SK-N-SH (cell line): ENCODE measurements around the gene CAPN10. TPM values are rescaled to one million over a fixed set of nuclear protein-coding genes. Genes with fewer than 3 reads are reported as not detected.

Source experiments
- CTCF ChIA-PET: fragments of 300-600, 350-600 bp; formaldehyde crosslinking; extraction: SDS; loops from one replicate; lab custom pipeline; 2021; lab: Yijun Ruan, JAX
- POLR2A ChIA-PET: fragments of 350-600 bp; sonication (Branson Sonifier 250); formaldehyde crosslinking; extraction: SDS; loops from one replicate; lab custom pipeline; 2020; ENCODE audit warnings: antibody characterized with exemption, inconsistent platforms; lab: Yijun Ruan, JAX
- DNase-seq: peaks from one replicate; pipeline ENCODE4 v3.0.0; 2012
- H2AFZ ChIP-seq: fragments of 200-600 bp; sonication (generic); 2 replicates; pipeline ENCODE4 v1.8.1; 2016; ENCODE audit warnings: antibody characterized with exemption, mild to moderate bottlenecking, low read depth
- H3F3A ChIP-seq: fragments of 200-600 bp; sonication (generic); replicated peaks from 2 replicates; pipeline ENCODE3; 2016; ENCODE audit warnings: antibody characterized with exemption, mild to moderate bottlenecking; ENCODE audit not compliant: insufficient read depth
- H3K27ac ChIP-seq, 2 experiments: fragments of 200-500 bp in 1 of 2; fragments of 200-600 bp in 1 of 2; sonication (Bioruptor generic) in 1 of 2; sonication (generic), shearing (Covaris generic) in 1 of 2; 2 replicates each; pipeline versions ENCODE4 v1.5.1 to v1.6.1; 2014 to 2016; ENCODE audit warnings: low read depth in 2 of 2, inconsistent platforms in 1 of 2, low read length in 1 of 2, mild to moderate bottlenecking in 1 of 2, mixed read lengths in 1 of 2
- H3K27me3 ChIP-seq: fragments of 200-600 bp; sonication (generic), shearing (Covaris generic); 2 replicates; pipeline ENCODE4 v1.6.1; 2016; ENCODE audit warnings: mixed run types; ENCODE audit not compliant: insufficient read depth
- H3K36me3 ChIP-seq, 2 experiments: fragments of 200-500 bp in 1 of 2; fragments of 200-600 bp in 1 of 2; sonication (Bioruptor generic) in 1 of 2; sonication (generic) in 1 of 2; replicated peaks in 1 of 2; 2 replicates each; pipeline versions ENCODE3 to v1.5.1; 2014 to 2016; ENCODE audit warnings: low read length in 1 of 2, mild to moderate bottlenecking in 1 of 2; ENCODE audit not compliant: insufficient read depth in 2 of 2, control insufficient read depth in 1 of 2
- H3K4me1 ChIP-seq, 2 experiments: fragments of 200-500 bp in 1 of 2; fragments of 200-600 bp in 1 of 2; sonication (Bioruptor generic) in 1 of 2; sonication (generic), shearing (Covaris generic) in 1 of 2; 2 replicates each; pipeline versions ENCODE4 v1.5.1 to v1.6.1; 2014 to 2016; ENCODE audit warnings: low read depth in 1 of 2, low read length in 1 of 2, mixed run types in 1 of 2; ENCODE audit not compliant: insufficient read depth in 2 of 2, control insufficient read depth in 1 of 2
- H3K4me2 ChIP-seq: fragments of 200-600 bp; sonication (generic), shearing (Covaris generic); 2 replicates; pipeline ENCODE4 v1.6.1; 2017; ENCODE audit warnings: mixed run types
- H3K4me3 ChIP-seq, 2 experiments: fragments of 200-500 bp in 1 of 2; fragments of 200-600 bp in 1 of 2; sonication (Bioruptor generic) in 1 of 2; sonication (generic), shearing (Covaris generic) in 1 of 2; 2 replicates each; pipeline versions ENCODE4 v1.5.1 to v1.8.1; 2014 to 2016; ENCODE audit warnings: low read depth in 2 of 2, inconsistent platforms in 1 of 2, low read length in 1 of 2, mild to moderate bottlenecking in 1 of 2, mixed read lengths in 1 of 2, moderate library complexity in 1 of 2
- H3K79me2 ChIP-seq: fragments of 200-600 bp; sonication (generic); 2 replicates; pipeline ENCODE4 v1.8.1; 2017; ENCODE audit warnings: mild to moderate bottlenecking; ENCODE audit not compliant: insufficient read depth
- H3K9ac ChIP-seq: fragments of 200-600 bp; sonication (generic); 2 replicates; pipeline ENCODE4 v1.6.1; 2017; ENCODE audit warnings: mixed run types
- H3K9me2 ChIP-seq: fragments of 200-600 bp; sonication (generic); 2 replicates; pipeline ENCODE4 v1.6.1; 2017; ENCODE audit warnings: mixed run types
- H3K9me3 ChIP-seq: fragments of 200-600 bp; sonication (generic); 2 replicates; pipeline ENCODE4 v1.6.1; 2017; ENCODE audit warnings: mixed run types, mild to moderate bottlenecking, moderate library complexity
- H4K20me1 ChIP-seq: fragments of 200-600 bp; sonication (generic); 2 replicates; pipeline ENCODE4 v1.6.1; 2017; ENCODE audit warnings: mild to moderate bottlenecking, mixed run types; ENCODE audit not compliant: insufficient read depth
- ELF1 ChIP-seq: IDR thresholded peaks from 2 replicates; pipeline ENCODE4 v1.4.0; 2012
- FOXJ3 ChIP-seq: sonication (generic); formaldehyde crosslinking; IDR thresholded peaks from 2 replicates; pipeline ENCODE4 v1.5.1; 2020; ENCODE audit warnings: mild to moderate bottlenecking, missing genetic modification reagents
- GABPA ChIP-seq: IDR thresholded peaks from 2 replicates; pipeline ENCODE4 v1.4.0; 2012; ENCODE audit warnings: low read depth, mild to moderate bottlenecking
- GATA2 ChIP-seq: sonication (generic); formaldehyde crosslinking; IDR thresholded peaks from 2 replicates; pipeline ENCODE4 v1.5.0; 2020; ENCODE audit warnings: mild to moderate bottlenecking, missing genetic modification reagents
- MEF2A ChIP-seq: IDR thresholded peaks from 2 replicates; pipeline ENCODE4 v1.4.0; 2012; ENCODE audit warnings: low read depth, borderline replicate concordance
- NFIC ChIP-seq: IDR thresholded peaks from 2 replicates; pipeline ENCODE4 v1.4.0; 2012; ENCODE audit warnings: borderline replicate concordance
- NRF1 ChIP-seq: IDR thresholded peaks from 2 replicates; pipeline ENCODE4 v1.6.1; 2012; ENCODE audit warnings: low read depth, mild to moderate bottlenecking, low read length
- PBX3 ChIP-seq: IDR thresholded peaks from 2 replicates; pipeline ENCODE4; 2012
- RCOR1 ChIP-seq: fragments of 150-350 bp; IDR thresholded peaks from 2 replicates; pipeline ENCODE4 v1.6.1; 2017; ENCODE audit warnings: antibody characterized with exemption, low read length
- RXRA ChIP-seq: IDR thresholded peaks from 2 replicates; pipeline ENCODE4 v1.4.0; 2012; ENCODE audit warnings: low read depth, mild to moderate bottlenecking, borderline replicate concordance
- SIN3A ChIP-seq: IDR thresholded peaks from 2 replicates; pipeline ENCODE4 v1.6.1; 2012; ENCODE audit warnings: low read depth, mild to moderate bottlenecking, low read length, moderate library complexity, borderline replicate concordance
- TAF1 ChIP-seq: IDR thresholded peaks from 2 replicates; pipeline ENCODE4 v1.6.1; 2012; ENCODE audit warnings: low read depth, mild to moderate bottlenecking, low read length, moderate library complexity, borderline replicate concordance
- TEAD4 ChIP-seq: IDR thresholded peaks from 2 replicates; pipeline ENCODE4 v1.4.0; 2012; ENCODE audit warnings: mild to moderate bottlenecking, borderline replicate concordance; ENCODE audit not compliant: insufficient read depth
- USF1 ChIP-seq: IDR thresholded peaks from 2 replicates; pipeline ENCODE4 v1.4.0; 2012; ENCODE audit warnings: low read depth, borderline replicate concordance
- YY1 ChIP-seq: IDR thresholded peaks from 2 replicates; pipeline ENCODE4 v1.4.0; 2012; ENCODE audit warnings: low read depth, mild to moderate bottlenecking
- ZBTB33 ChIP-seq: IDR thresholded peaks from 2 replicates; pipeline ENCODE4 v1.4.0; 2012; ENCODE audit warnings: low read depth, borderline replicate concordance
- WGBS: methylation state at CpG from one replicate; pipeline ENCODE4 v1.1.6; 2017; ENCODE audit warnings: low lambda C conversion rate; 5-methylcytosine and 5-hydroxymethylcytosine counted together
- polyA plus RNA-seq, 3 experiments: library from polyadenylated mRNA; depleted of rRNA; stranded (reverse); fragments of >200 nt; gene quantifications; 2 replicates each; pipeline ENCODE4 v1.2.3, GENCODE V29; 2012
- TF ChIP-seq, protein P1 (sequence below): fragments of 200-600 bp; sonication (generic); IDR thresholded peaks from 2 replicates; pipeline ENCODE4 v1.6.1; 2017; ENCODE audit warnings: antibody characterized with exemption, mild to moderate bottlenecking, moderate library complexity
- TF ChIP-seq, protein P2 (sequence below): fragments of 150-350 bp; IDR thresholded peaks from 2 replicates; pipeline ENCODE4 v1.6.1; 2016; ENCODE audit warnings: mild to moderate bottlenecking, low read depth, low read length
- TF ChIP-seq, protein P3 (sequence below): IDR thresholded peaks from 2 replicates; pipeline ENCODE4 v1.4.0; 2012; ENCODE audit warnings: low read depth

The CAPN10 gene
- polyA plus RNA-seq, 1 of the 3 experiments (the other 2 are of a cell fraction): 24.0 TPM

DNA sequence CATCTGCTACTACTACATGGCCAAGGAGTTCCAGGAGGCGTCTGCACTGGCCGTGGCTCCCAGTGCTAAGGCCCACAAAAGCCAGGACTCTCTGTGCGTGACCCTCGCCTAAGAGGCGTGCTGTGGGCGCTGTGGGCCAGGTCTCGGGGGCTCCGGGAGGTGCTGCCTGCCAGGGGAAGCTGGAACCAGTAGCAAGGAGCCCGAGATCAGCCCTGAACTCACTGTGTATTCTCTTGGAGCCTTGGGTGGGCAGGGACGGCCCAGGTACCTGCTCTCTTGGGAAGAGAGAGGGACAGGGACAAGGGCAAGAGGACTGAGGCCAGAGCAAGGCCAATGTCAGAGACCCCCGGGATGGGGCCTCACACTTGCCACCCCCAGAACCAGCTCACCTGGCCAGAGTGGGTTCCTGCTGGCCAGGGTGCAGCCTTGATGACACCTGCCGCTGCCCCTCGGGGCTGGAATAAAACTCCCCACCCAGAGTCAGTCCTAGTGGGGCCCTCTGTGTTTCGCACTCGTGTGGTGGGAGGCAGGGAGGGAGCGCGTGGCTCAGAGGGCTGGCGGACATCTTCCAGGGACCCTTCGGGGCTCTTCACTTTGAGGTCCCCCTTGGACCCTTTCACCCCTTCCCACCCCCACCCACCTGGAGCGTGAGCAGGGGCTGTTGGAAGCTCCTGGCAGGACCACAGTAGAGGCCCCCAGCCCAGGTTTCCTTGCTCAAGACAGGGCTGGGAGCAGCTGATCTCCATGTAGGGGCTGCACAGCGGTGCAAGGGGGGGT is 44.4 kb downstream of the CAPN10 start:
- H3F3A ChIP-seq: no peaks in the 10 kb centered on the region
- CTCF ChIA-PET: no interaction called here
- H3K79me2 ChIP-seq: no peaks in the 10 kb centered on the region
- H4K20me1 ChIP-seq: no peaks in the 10 kb centered on the region
- H3K4me1 ChIP-seq: no peaks in the 10 kb centered on the region; a peak in 1 of 4 replicates
- H2AFZ ChIP-seq: no peak overlapping the region
- no peak overlapping the region for H3K9ac ChIP-seq
- no peaks in the 10 kb centered on the region for H3K9me3 ChIP-seq
- no peak overlapping the region for H3K4me3 ChIP-seq
- H3K4me2 ChIP-seq: no peak overlapping the region
- WGBS: 47% methylated on average over 9 of the region's 21 CpGs
- H3K27me3 ChIP-seq: no peaks in the 10 kb centered on the region
- no peaks in the 10 kb centered on the region for H3K9me2 ChIP-seq
- H3K36me3 ChIP-seq: no peaks in the 10 kb centered on the region
- TF ChIP-seq ELF1: no peak
- TF ChIP-seq, protein P1, sequence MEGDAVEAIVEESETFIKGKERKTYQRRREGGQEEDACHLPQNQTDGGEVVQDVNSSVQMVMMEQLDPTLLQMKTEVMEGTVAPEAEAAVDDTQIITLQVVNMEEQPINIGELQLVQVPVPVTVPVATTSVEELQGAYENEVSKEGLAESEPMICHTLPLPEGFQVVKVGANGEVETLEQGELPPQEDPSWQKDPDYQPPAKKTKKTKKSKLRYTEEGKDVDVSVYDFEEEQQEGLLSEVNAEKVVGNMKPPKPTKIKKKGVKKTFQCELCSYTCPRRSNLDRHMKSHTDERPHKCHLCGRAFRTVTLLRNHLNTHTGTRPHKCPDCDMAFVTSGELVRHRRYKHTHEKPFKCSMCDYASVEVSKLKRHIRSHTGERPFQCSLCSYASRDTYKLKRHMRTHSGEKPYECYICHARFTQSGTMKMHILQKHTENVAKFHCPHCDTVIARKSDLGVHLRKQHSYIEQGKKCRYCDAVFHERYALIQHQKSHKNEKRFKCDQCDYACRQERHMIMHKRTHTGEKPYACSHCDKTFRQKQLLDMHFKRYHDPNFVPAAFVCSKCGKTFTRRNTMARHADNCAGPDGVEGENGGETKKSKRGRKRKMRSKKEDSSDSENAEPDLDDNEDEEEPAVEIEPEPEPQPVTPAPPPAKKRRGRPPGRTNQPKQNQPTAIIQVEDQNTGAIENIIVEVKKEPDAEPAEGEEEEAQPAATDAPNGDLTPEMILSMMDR: no peak
- TF ChIP-seq ZBTB33: no peak
- TF ChIP-seq PBX3: no peak
- TF ChIP-seq GABPA: no peak
- TF ChIP-seq GATA2: no peak
- no peak for TF ChIP-seq USF1
- TF ChIP-seq SIN3A: no peak
- TF ChIP-seq, all 33 proteins: peak for 0
- H3K27ac ChIP-seq: no peak overlapping the region
- peak; percentile 14 for DNase-seq
- POLR2A ChIA-PET: no interaction called here

GRCh38 chr2:240631548-240632305 is 45.2 kb downstream of the CAPN10 start:
- POLR2A ChIA-PET: no interaction called here
- H3K79me2 ChIP-seq: no peaks in the 10 kb centered on the region
- no peaks in the 10 kb centered on the region for H3F3A ChIP-seq
- CTCF ChIA-PET: no interaction called here
- H3K4me1 ChIP-seq: no peaks in the 10 kb centered on the region; a peak in 1 of 4 replicates
- no peaks in the 10 kb centered on the region for H3K9me3 ChIP-seq
- H2AFZ ChIP-seq: no peak overlapping the region
- H3K4me3 ChIP-seq: no peak overlapping the region
- peak; percentile 22 for DNase-seq
- no peaks in the 10 kb centered on the region for H3K36me3 ChIP-seq
- H3K9me2 ChIP-seq: no peaks in the 10 kb centered on the region
- no peak overlapping the region for H3K9ac ChIP-seq
- H4K20me1 ChIP-seq: no peaks in the 10 kb centered on the region
- H3K27ac ChIP-seq: no peak overlapping the region
- no peaks in the 10 kb centered on the region for H3K27me3 ChIP-seq
- 49% methylated on average over 9 of the region's 11 CpGs for WGBS
- no peak overlapping the region for H3K4me2 ChIP-seq
- no peak for TF ChIP-seq FOXJ3 (CRISPR knock-in tag)
- no peak for TF ChIP-seq NRF1
- TF ChIP-seq TAF1: no peak
- TF ChIP-seq TEAD4: no peak
- TF ChIP-seq, protein P2, sequence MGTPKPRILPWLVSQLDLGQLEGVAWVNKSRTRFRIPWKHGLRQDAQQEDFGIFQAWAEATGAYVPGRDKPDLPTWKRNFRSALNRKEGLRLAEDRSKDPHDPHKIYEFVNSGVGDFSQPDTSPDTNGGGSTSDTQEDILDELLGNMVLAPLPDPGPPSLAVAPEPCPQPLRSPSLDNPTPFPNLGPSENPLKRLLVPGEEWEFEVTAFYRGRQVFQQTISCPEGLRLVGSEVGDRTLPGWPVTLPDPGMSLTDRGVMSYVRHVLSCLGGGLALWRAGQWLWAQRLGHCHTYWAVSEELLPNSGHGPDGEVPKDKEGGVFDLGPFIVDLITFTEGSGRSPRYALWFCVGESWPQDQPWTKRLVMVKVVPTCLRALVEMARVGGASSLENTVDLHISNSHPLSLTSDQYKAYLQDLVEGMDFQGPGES: no peak
- TF ChIP-seq, protein P3, sequence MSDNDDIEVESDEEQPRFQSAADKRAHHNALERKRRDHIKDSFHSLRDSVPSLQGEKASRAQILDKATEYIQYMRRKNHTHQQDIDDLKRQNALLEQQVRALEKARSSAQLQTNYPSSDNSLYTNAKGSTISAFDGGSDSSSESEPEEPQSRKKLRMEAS: no peak
- no peak for TF ChIP-seq SIN3A
- no peak for TF ChIP-seq RXRA
- no peak for TF ChIP-seq NFIC
- no peak for TF ChIP-seq RCOR1
- no peak for TF ChIP-seq MEF2A
- TF ChIP-seq YY1: no peak
